ENCODE results near the gene CYFIP1.

CYFIP1 gene

DNA sequence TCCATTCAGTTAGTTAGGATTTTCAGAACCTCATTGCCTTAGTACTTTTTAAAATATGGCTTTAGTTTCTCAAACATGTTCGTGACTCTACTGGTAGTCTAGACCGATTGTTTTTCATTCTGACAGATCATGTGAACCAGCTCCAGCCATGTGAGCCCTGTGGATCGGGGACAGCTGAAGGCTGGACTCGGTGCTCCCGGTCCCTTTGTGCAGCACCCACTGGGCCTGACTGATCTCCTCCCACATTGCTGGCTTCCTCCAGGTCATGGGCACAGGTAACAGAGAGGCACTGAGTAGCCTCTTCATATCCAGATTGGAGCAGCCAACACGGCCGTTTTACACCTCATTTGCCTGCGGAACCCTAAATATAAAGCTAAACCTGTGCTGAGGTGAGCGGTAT, 111.2 kb downstream of the CYFIP1 start:
- TF ChIP-seq, protein P1, sequence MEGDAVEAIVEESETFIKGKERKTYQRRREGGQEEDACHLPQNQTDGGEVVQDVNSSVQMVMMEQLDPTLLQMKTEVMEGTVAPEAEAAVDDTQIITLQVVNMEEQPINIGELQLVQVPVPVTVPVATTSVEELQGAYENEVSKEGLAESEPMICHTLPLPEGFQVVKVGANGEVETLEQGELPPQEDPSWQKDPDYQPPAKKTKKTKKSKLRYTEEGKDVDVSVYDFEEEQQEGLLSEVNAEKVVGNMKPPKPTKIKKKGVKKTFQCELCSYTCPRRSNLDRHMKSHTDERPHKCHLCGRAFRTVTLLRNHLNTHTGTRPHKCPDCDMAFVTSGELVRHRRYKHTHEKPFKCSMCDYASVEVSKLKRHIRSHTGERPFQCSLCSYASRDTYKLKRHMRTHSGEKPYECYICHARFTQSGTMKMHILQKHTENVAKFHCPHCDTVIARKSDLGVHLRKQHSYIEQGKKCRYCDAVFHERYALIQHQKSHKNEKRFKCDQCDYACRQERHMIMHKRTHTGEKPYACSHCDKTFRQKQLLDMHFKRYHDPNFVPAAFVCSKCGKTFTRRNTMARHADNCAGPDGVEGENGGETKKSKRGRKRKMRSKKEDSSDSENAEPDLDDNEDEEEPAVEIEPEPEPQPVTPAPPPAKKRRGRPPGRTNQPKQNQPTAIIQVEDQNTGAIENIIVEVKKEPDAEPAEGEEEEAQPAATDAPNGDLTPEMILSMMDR (IDR thresholded peaks at IDR 0.05; ENCODE audit: borderline replicate concordance, insufficient read depth, low read depth, low read length), result no peak
- H3K4me3 ChIP-seq (ENCODE audit: low read depth, low read length), result no peak overlapping the region

DNA sequence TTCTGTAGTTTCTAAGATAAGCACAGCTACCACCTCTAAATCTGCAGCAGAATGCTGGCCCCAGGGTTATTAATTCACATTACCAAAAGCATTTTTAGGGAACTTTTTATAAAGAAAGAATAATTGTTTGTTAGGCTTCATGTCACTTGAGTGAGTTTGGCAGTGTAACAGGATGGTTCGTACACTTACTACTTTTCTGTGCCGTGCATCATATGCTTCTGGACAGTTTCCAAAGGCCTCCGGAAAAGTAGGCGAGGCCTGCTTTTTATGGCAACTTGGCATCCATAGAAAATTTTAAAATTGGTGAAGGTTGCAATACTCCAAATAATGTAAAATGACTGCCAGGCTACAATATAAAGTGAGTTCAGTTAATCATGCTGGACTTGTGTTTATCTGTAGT, 111.7 kb downstream of the CYFIP1 start:
- TF ChIP-seq, protein P1 (IDR thresholded peaks at IDR 0.05; ENCODE audit: borderline replicate concordance, insufficient read depth, low read depth, low read length), result no peak

DNA sequence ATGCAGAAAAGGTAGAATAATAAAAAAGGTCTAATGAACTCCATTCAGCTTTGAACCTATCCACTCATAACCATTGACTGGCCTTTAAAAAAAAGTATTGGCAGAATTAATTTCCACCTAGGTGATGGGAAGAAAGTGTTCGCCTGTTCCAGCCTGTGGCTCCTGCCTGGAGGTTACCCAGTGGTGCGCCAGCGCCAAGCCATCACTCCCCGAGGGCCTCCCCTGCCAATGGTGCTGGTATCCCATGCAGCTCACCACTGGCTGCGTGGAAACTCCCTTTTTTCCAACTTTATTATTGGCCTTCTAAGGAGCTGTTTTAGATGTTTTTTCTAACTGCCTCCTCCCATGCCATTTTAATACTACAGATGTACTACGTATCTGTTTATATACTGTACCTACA, 112.3 kb downstream of the CYFIP1 start:
- H3K4me3 ChIP-seq (ENCODE audit: low read depth, low read length), result no peak overlapping the region
- TF ChIP-seq, protein P1 (IDR thresholded peaks at IDR 0.05; ENCODE audit: borderline replicate concordance, insufficient read depth, low read depth, low read length), result no peak

More for the DNA sequence above, 111.7 kb downstream of the CYFIP1 start:
- no peak overlapping the region for H3K4me3 ChIP-seq (ENCODE audit: low read depth, low read length)

DNA sequence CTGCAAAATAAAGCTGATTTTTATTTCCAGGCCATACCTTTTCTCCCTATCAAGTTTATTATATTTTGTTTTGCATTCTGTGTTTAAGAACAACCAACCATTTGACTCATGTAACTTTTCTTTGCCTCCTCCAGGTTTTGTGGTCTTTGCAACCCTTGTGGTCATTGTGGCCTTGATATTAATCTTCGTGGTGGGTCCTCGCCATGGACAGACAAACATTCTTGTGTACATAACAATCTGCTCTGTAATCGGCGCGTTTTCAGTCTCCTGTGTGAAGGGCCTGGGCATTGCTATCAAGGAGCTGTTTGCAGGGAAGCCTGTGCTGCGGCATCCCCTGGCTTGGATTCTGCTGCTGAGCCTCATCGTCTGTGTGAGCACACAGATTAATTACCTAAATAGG, 114.1 kb downstream of the CYFIP1 start:
- H3K4me3 ChIP-seq (ENCODE audit: low read depth, low read length), result no peak overlapping the region
- TF ChIP-seq, protein P1 (IDR thresholded peaks at IDR 0.05; ENCODE audit: borderline replicate concordance, insufficient read depth, low read depth, low read length), result no peak

DNA sequence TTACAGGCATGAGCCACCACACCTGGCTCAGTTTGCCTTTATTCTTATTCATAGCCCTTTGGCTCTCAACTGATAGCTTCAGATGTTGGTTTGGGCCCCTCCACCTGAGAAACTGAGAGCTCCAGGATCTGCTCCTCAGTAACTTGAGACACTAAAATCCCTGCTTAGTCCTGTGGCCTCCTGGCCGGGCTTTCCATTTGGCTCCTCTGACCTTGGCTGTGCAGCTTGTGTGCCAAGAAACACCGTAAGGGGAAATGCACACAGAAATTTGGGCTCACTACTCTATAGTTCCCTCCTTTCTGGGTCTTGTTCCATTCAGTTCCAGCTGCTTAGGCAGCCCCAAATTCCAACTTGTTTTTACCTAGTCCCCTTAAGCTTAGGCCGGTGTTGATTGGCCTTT, 116.8 kb downstream of the CYFIP1 start:
- TF ChIP-seq, protein P1 (IDR thresholded peaks at IDR 0.05; ENCODE audit: borderline replicate concordance, insufficient read depth, low read depth, low read length), result no peak
- H3K4me3 ChIP-seq (ENCODE audit: low read depth, low read length), result no peak overlapping the region

DNA sequence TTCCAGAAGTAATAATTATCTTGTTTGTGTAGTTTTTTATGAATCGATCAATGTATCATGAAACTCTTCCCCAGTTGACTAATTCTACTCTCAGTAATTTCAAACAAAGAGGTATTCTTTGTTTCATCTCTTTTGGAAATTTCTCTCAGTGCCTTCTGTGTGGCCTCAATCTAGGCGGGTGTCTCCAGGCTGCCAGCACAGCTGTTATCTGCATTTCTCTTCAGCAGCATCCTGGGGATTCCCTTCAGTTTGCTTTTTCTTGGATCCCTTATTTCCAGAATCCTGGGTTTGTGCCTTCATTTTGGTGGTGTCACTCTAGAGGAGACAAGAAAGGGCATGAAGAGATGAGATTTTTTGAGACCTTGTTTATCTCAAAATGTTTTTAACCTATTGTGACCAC, 119.0 kb downstream of the CYFIP1 start:
- TF ChIP-seq, protein P1 (IDR thresholded peaks at IDR 0.05; ENCODE audit: borderline replicate concordance, insufficient read depth, low read depth, low read length), result no peak
- no peak overlapping the region for H3K4me3 ChIP-seq (ENCODE audit: low read depth, low read length)

DNA sequence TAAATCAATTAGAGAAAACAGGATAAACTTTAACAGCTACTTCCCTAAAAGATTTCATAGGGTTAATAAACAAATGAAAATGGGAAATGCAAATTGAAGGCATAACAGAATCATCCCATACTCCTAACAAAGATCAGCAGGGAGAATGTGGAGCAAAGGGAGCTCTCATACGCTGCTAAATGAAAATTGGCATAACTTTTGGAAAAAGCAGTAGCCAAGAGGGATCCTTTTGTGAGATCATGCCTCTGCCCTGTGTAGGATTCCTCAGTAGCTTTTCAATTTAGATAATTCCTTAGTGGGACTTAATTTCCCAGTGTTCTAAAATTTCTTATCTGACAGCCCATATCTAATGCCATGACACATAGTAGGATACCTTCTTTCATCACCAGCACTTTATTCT, 123.5 kb downstream of the CYFIP1 start:
- TF ChIP-seq, protein P1 (IDR thresholded peaks at IDR 0.05; ENCODE audit: borderline replicate concordance, insufficient read depth, low read depth, low read length), result no peak
- H3K4me3 ChIP-seq (ENCODE audit: low read depth, low read length), result no peak overlapping the region
